Endothelial cell of umbilical vein (primary cell): ENCODE measurements around the gene SLFN13. TPM values are rescaled to one million over a fixed set of nuclear protein-coding genes. Genes with fewer than 3 reads are reported as not detected.

ENCODE experiments used
- BruUV-seq: library from RNA; stranded (reverse); fragments of 400-500 nt; replicated peaks from 2 replicates; lab custom pipeline; 2021; lab: Mats Ljungman, UMichigan
- CTCF ChIA-PET: fragments of 300-600, 350-600 bp; sonication (Branson Sonifier 250); formaldehyde crosslinking; loops from one replicate; lab custom pipeline; 2021; ENCODE audit warnings: antibody characterized with exemption, inconsistent platforms; lab: Charles Lee
- POLR2A ChIA-PET: fragments of 300-600, 350-600 bp; sonication (Branson Sonifier 250); formaldehyde crosslinking; loops from one replicate; lab custom pipeline; 2021; ENCODE audit warnings: antibody characterized with exemption, inconsistent platforms; lab: Charles Lee
- DNase-seq: peaks from one replicate; pipeline ENCODE4 v3.0.0-alpha.2; 2011; ENCODE audit warnings: low read depth, low spot score
- FAIRE-seq: peaks from 2 replicates; lab custom pipeline; 2011; peaks lifted over from hg19 to GRCh38; lab: Jason Lieb, UNC
- H2AFZ ChIP-seq: 2 replicates; pipeline ENCODE4 v1.6.0; 2012; ENCODE audit warnings: low read depth, low read length, control low read depth, inconsistent platforms
- H3K27ac ChIP-seq: 2 replicates; pipeline ENCODE4 v1.5.1; 2011; ENCODE audit warnings: low read depth, mild to moderate bottlenecking, control low read depth, low read length, moderate library complexity; ENCODE audit not compliant: insufficient read depth
- H3K27me3 ChIP-seq, 2 experiments: 2 replicates each; pipeline versions ENCODE4 v1.6.0 to v1.6.1; 2011; ENCODE audit warnings: low read length in 2 of 2, mixed read lengths in 1 of 2; ENCODE audit not compliant: control insufficient read depth in 2 of 2, insufficient read depth in 2 of 2
- H3K36me3 ChIP-seq, 2 experiments: 2 replicates in 1 of 2; 3 replicates in 1 of 2; pipeline ENCODE4 v1.5.1; 2011; ENCODE audit warnings: low read length in 2 of 2, mild to moderate bottlenecking in 1 of 2, moderate library complexity in 1 of 2; ENCODE audit not compliant: control insufficient read depth in 2 of 2, insufficient read depth in 2 of 2; ENCODE audit errors: extremely low read depth in 1 of 2
- H3K4me1 ChIP-seq: 3 replicates; pipeline ENCODE4 v1.5.1; 2011; ENCODE audit warnings: mild to moderate bottlenecking, low read length; ENCODE audit not compliant: control insufficient read depth, insufficient read depth; ENCODE audit errors: extremely low read depth
- H3K4me2 ChIP-seq: 2 replicates; pipeline ENCODE4 v1.6.1; 2011; ENCODE audit warnings: low read length, control low read depth, mixed read lengths; ENCODE audit not compliant: insufficient read depth
- H3K4me3 ChIP-seq, 3 experiments: fragments of 200-600 bp in 1 of 3; sonication (generic), shearing (Covaris generic) in 1 of 3; replicated peaks in 1 of 3; 2 replicates each; pipeline ENCODE4 v1.5.1; 2011 to 2016; ENCODE audit warnings: control low read depth in 3 of 3, low read length in 3 of 3, mild to moderate bottlenecking in 2 of 3, inconsistent platforms in 1 of 3, low read depth in 1 of 3, moderate library complexity in 1 of 3; ENCODE audit not compliant: insufficient read depth in 1 of 3
- H3K79me2 ChIP-seq: 2 replicates; pipeline ENCODE4 v1.6.0; 2012; ENCODE audit warnings: low read length, inconsistent platforms; ENCODE audit not compliant: control insufficient read depth, insufficient read depth
- H3K9ac ChIP-seq: replicated peaks from 2 replicates; pipeline ENCODE3; 2011; ENCODE audit warnings: low read length, control low read depth; ENCODE audit not compliant: insufficient read depth; ENCODE audit errors: extremely low read depth
- H3K9me1 ChIP-seq: replicated peaks from 3 replicates; pipeline ENCODE4 v1.6.0; 2011; ENCODE audit warnings: mild to moderate bottlenecking, low read length; ENCODE audit not compliant: control insufficient read depth, insufficient read depth; ENCODE audit errors: extremely low read depth
- H3K9me3 ChIP-seq: replicated peaks from 2 replicates; pipeline ENCODE4 v1.5.1; 2012; ENCODE audit warnings: low read length, inconsistent platforms; ENCODE audit not compliant: control insufficient read depth, insufficient read depth
- H4K20me1 ChIP-seq: replicated peaks from 2 replicates; pipeline ENCODE3; 2011; ENCODE audit warnings: mild to moderate bottlenecking, low read length; ENCODE audit not compliant: control insufficient read depth, insufficient read depth; ENCODE audit errors: extremely low read depth
- CTCF ChIP-seq, 2 donors: IDR thresholded peaks; 1 replicate in 1 of 2; 2 replicates in 1 of 2; pipeline ENCODE4 v1.5.1; 2011; ENCODE audit warnings: low read length in 2 of 2, mild to moderate bottlenecking in 2 of 2, moderate library complexity in 2 of 2, control low read depth in 1 of 2, inconsistent platforms in 1 of 2, low read depth in 1 of 2; ENCODE audit not compliant: insufficient read depth in 1 of 2; ENCODE audit errors: extremely low read depth in 1 of 2
- EZH2 ChIP-seq: IDR thresholded peaks from 2 replicates; pipeline ENCODE4 v1.6.1; 2012; ENCODE audit warnings: borderline replicate concordance, low read depth, mild to moderate bottlenecking, moderate library complexity, low read length, inconsistent platforms; ENCODE audit not compliant: severe bottlenecking
- FOS ChIP-seq: IDR thresholded peaks from 2 replicates; pipeline ENCODE4 v1.6.1; 2011; ENCODE audit warnings: mild to moderate bottlenecking, low read length, moderate library complexity, borderline replicate concordance; ENCODE audit not compliant: insufficient read depth
- GATA2 ChIP-seq: IDR thresholded peaks from 2 replicates; pipeline ENCODE4 v1.7.0; 2011; ENCODE audit warnings: low read depth, mild to moderate bottlenecking, moderate library complexity, mixed read lengths, low read length; ENCODE audit not compliant: insufficient read length, insufficient read depth
- JUN ChIP-seq: IDR thresholded peaks from 2 replicates; pipeline ENCODE4 v1.6.1; 2011; ENCODE audit warnings: borderline replicate concordance, low read depth; ENCODE audit not compliant: insufficient read length, insufficient read depth
- MAX ChIP-seq: IDR thresholded peaks from 2 replicates; pipeline ENCODE4 v1.6.1; 2011; ENCODE audit not compliant: insufficient read depth, insufficient read length
- MYC ChIP-seq: IDR thresholded peaks from one replicate; pipeline ENCODE4 v1.6.1; 2011; ENCODE audit warnings: mild to moderate bottlenecking, low read depth, low read length
- POLR2A ChIP-seq: IDR thresholded peaks from 2 replicates; pipeline ENCODE4 v1.6.1; 2012; ENCODE audit warnings: low read depth, mild to moderate bottlenecking, control low read depth, low read length
- POLR2AphosphoS5 ChIP-seq: IDR thresholded peaks from 2 replicates; pipeline ENCODE4 v1.6.1; 2012; ENCODE audit warnings: low read depth, mild to moderate bottlenecking, control low read depth, low read length, moderate library complexity; ENCODE audit not compliant: insufficient read depth
- dilution Hi-C: fragments of 300-500 bp; cut with MboI; formaldehyde crosslinking; loops from one replicate; pipeline ENCODE4 v1.15.0; 2019; ENCODE audit warnings: low sequenced_read_pairs; ENCODE audit not compliant: extremely low pct_ligation_motif_present
- intact Hi-C: fragments of 100-400 bp; cut with micrococcal nuclease; formaldehyde crosslinking; loops from one replicate; pipeline ENCODE4 v1.10.0; 2022
- polyA plus RNA-seq, 4 experiments: library from polyadenylated mRNA; depleted of rRNA in 3 of 4; stranded (reverse) in 3 of 4; unstranded in 1 of 4; fragments of >200 nt; gene quantifications; 2 replicates each; pipeline versions ENCODE4 v1.2.1 to v1.2.3, GENCODE V29; 2011 to 2012; ENCODE audit warnings: missing spikeins in 1 of 4
- total RNA-seq: library from RNA; stranded (reverse); gene quantifications from 2 replicates; pipeline ENCODE4 v1.2.3, GENCODE V29; 2021

The SLFN13 gene
- total and polyA plus RNA-seq, 2 donors (not counting 3 experiments of a cell fraction or from before 2014, with no cell fraction given) = 2.3 to 13.7 TPM

- H3K4me3 ChIP-seq = peak overlapping the region in 2 of 3 experiments; percentile 17 to 37
- no peak overlapping the region for H3K9ac ChIP-seq
- no peaks in the 10 kb centered on the region for H3K9me1 ChIP-seq
- DNase-seq = peak; percentile 11
- H2AFZ ChIP-seq = no peak overlapping the region
- H3K4me1 ChIP-seq = peaks cover 5% of the 10 kb centered on the region
- dilution Hi-C loops = no loop called here
- ChIA-PET CTCF (no interaction called here), POLR2A (no interaction called here)
- H4K20me1 ChIP-seq = no peaks in the 10 kb centered on the region
- H3K27ac ChIP-seq = no peak overlapping the region
- FAIRE-seq = no peak
- intact Hi-C loops = loop anchor here (1.0 kb wide), 1 partner anchor 54 kb away; no protein-coding TSS in a partner anchor
- H3K4me2 ChIP-seq = peak overlapping the region; percentile 62
- BruUV-seq = no TSS peak
- no peaks in the 10 kb centered on the region for H3K9me3 ChIP-seq
- H3K27me3 ChIP-seq = peaks cover 77 to 83% of the 10 kb centered on the region in 2 experiments
- no peaks in the 10 kb centered on the region for H3K36me3 ChIP-seq
- no peaks in the 10 kb centered on the region for H3K79me2 ChIP-seq
- no peak for TF ChIP-seq MYC
- TF ChIP-seq CTCF (IDR thresholded peaks at IDR 0.05; ENCODE audit: extremely low read depth in 1 of 2, insufficient read depth in 1 of 2, low read depth in 1 of 2, low read length in 2 of 2) = no peak
- TF ChIP-seq EZH2 = peak; percentile 57
Observed at GRCh38 chr17:35486920-35487732, 38.6 kb upstream of the SLFN13 start.

- dilution Hi-C loops (no loop called here), intact Hi-C loops (no loop called here)
- CTCF ChIA-PET = interaction anchor here (0.7 kb wide), 1 partner anchor 9 kb away, joined by 3 read pairs; no protein-coding TSS in a partner anchor
- no peak overlapping the region for H3K4me3 ChIP-seq
- DNase-seq = no peak
- POLR2A ChIA-PET = no interaction called here
- H3K27ac ChIP-seq = no peak overlapping the region
- TF ChIP-seq POLR2AphosphoS5 (no peak), MAX (no peak), JUN (no peak), CTCF (IDR thresholded peaks at IDR 0.05; ENCODE audit: extremely low read depth in 1 of 2, insufficient read depth in 1 of 2, low read depth in 1 of 2, low read length in 2 of 2) (no peak), EZH2 (no peak), MYC (no peak), FOS (no peak), POLR2A (no peak), GATA2 (no peak)
- no peak for FAIRE-seq
- H3K4me1 ChIP-seq = no peaks in the 10 kb centered on the region
- H2AFZ ChIP-seq = no peak overlapping the region
- H3K9me1 ChIP-seq = no peaks in the 10 kb centered on the region
- H3K4me2 ChIP-seq = no peak overlapping the region
- H3K9me3 ChIP-seq = no peaks in the 10 kb centered on the region
- H3K79me2 ChIP-seq = no peaks in the 10 kb centered on the region
- no peaks in the 10 kb centered on the region for H4K20me1 ChIP-seq
- no peak overlapping the region for H3K9ac ChIP-seq
- peaks cover 39 to 46% of the 10 kb centered on the region in 2 experiments for H3K27me3 ChIP-seq
- BruUV-seq = no TSS peak
- H3K36me3 ChIP-seq = no peaks in the 10 kb centered on the region
Observed at GRCh38 chr17:35479271-35479670, 30.7 kb upstream of the SLFN13 start.
